GM12878 (cell line): ENCODE results near the gene CERK. TPM values are rescaled to one million over a fixed set of nuclear protein-coding genes. Genes with fewer than 3 reads are reported as not detected.

Source experiments
- ATAC-seq: fragments of 200-7000 bp; cut with Tn5 transposase; 3 replicates; pipeline ENCODE4 v1.9.1; 2020; ENCODE audit warnings: mild to moderate bottlenecking, moderate library complexity
- BruUV-seq: library from RNA; stranded (reverse); fragments of 400-500 nt; replicated peaks from 2 replicates; lab custom pipeline; 2021; lab: Mats Ljungman, UMichigan
- CTCF ChIA-PET: fragments of 300-600 bp; sonication (Branson Sonifier 250); formaldehyde crosslinking; extraction: SDS; loops from one replicate; lab custom pipeline; 2021; ENCODE audit warnings: inconsistent platforms; lab: Yijun Ruan, JAX
- POLR2A ChIA-PET: fragments of 350-600 bp; formaldehyde crosslinking; extraction: SDS; loops from one replicate; lab custom pipeline; 2021; ENCODE audit warnings: inconsistent platforms; lab: Charles Lee
- RAD21 ChIA-PET: fragments of 300-600 bp; sonication (Branson Sonifier 250); formaldehyde crosslinking; loops from one replicate; lab custom pipeline; 2023; ENCODE audit warnings: antibody characterized with exemption; ENCODE audit not compliant: unreplicated experiment; lab: Charles Lee
- SMC1A ChIA-PET: fragments of 300-600 bp; sonication (Branson Sonifier 250); formaldehyde crosslinking; loops from one replicate; lab custom pipeline; 2023; ENCODE audit not compliant: unreplicated experiment, uncharacterized antibody; lab: Charles Lee
- DNase-seq: peaks from one replicate; pipeline ENCODE4 v3.0.0-alpha.2; 2011; ENCODE audit warnings: low read depth, low spot score
- FAIRE-seq: peaks from 3 replicates; lab custom pipeline; 2011; peaks lifted over from hg19 to GRCh38; lab: Jason Lieb, UNC
- H2AFZ ChIP-seq: 2 replicates; pipeline ENCODE4 v1.6.0; 2011; ENCODE audit warnings: low read depth, low read length, control low read depth; ENCODE audit not compliant: control insufficient read depth
- H3K27ac ChIP-seq: 2 replicates; pipeline ENCODE4 v1.5.1; 2011; ENCODE audit warnings: control low read depth; ENCODE audit not compliant: control insufficient read depth, insufficient read depth
- H3K27me3 ChIP-seq, 2 experiments: replicated peaks in 1 of 2; 2 replicates each; pipeline versions ENCODE4 v1.6.0 to v1.6.1; 2011; ENCODE audit warnings: low read length in 1 of 2; ENCODE audit not compliant: control insufficient read depth in 2 of 2, insufficient read depth in 2 of 2
- H3K36me3 ChIP-seq, 2 experiments: 2 replicates each; pipeline ENCODE4 v1.5.1; 2011; ENCODE audit warnings: low read length in 1 of 2; ENCODE audit not compliant: control insufficient read depth in 2 of 2, insufficient read depth in 2 of 2
- H3K4me1 ChIP-seq: 2 replicates; pipeline ENCODE4 v1.6.1; 2011; ENCODE audit warnings: mild to moderate bottlenecking, low read length, moderate library complexity, mixed read lengths; ENCODE audit not compliant: control insufficient read depth, insufficient read depth
- H3K4me2 ChIP-seq: 2 replicates; pipeline ENCODE4 v1.6.0; 2011; ENCODE audit warnings: control low read depth; ENCODE audit not compliant: control insufficient read depth, insufficient read depth
- H3K4me3 ChIP-seq: fragments of 200-600 bp; sonication (generic); 2 replicates; pipeline ENCODE4 v1.5.1; 2016
- H3K79me2 ChIP-seq: 2 replicates; pipeline ENCODE4 v1.6.0; 2011; ENCODE audit warnings: low read length; ENCODE audit not compliant: control insufficient read depth, insufficient read depth
- H3K9ac ChIP-seq: 2 replicates; pipeline ENCODE4 v1.8.0; 2011; ENCODE audit warnings: low read length, control low read depth, mixed read lengths; ENCODE audit not compliant: control insufficient read depth, insufficient read depth
- H3K9me3 ChIP-seq: replicated peaks from 3 replicates; pipeline ENCODE4 v1.5.1; 2011; ENCODE audit warnings: mild to moderate bottlenecking, low read length; ENCODE audit not compliant: control insufficient read depth, insufficient read depth
- H4K20me1 ChIP-seq: 2 replicates; pipeline ENCODE4 v1.6.0; 2011; ENCODE audit not compliant: control insufficient read depth, insufficient read depth
- BHLHE40 ChIP-seq, 2 experiments: fragments of 450-650 bp in 1 of 2; IDR thresholded peaks; 2 replicates each; pipeline ENCODE4 v1.6.1; 2011 to 2017; ENCODE audit warnings: low read depth in 2 of 2, borderline replicate concordance in 1 of 2, improper control_type of control experiment in 1 of 2, low read length in 1 of 2, mild to moderate bottlenecking in 1 of 2
- CHD1 ChIP-seq: IDR thresholded peaks from 2 replicates; pipeline ENCODE4 v1.6.1; 2012; ENCODE audit warnings: low read depth, low read length, improper control_type of control experiment
- CHD4 ChIP-seq: fragments of 200-600 bp; sonication (generic); IDR thresholded peaks from 2 replicates; pipeline ENCODE4 v1.6.1; 2016; ENCODE audit warnings: mild to moderate bottlenecking
- DPF2 ChIP-seq: fragments of 450-650 bp; IDR thresholded peaks from 2 replicates; pipeline ENCODE4 v1.6.1; 2017; ENCODE audit warnings: mild to moderate bottlenecking
- GABPA ChIP-seq: IDR thresholded peaks from 2 replicates; pipeline ENCODE4 v1.6.1; 2014; ENCODE audit warnings: antibody characterized with exemption, low read depth, mild to moderate bottlenecking, inconsistent platforms
- IRF5 ChIP-seq: fragments of 450-650 bp; IDR thresholded peaks from 2 replicates; pipeline ENCODE4 v1.6.1; 2017; ENCODE audit warnings: borderline replicate concordance
- NFXL1 ChIP-seq: fragments of 450-650 bp; IDR thresholded peaks from 2 replicates; pipeline ENCODE4 v1.6.1; 2017; ENCODE audit warnings: antibody characterized with exemption, mild to moderate bottlenecking, borderline replicate concordance
- NFYA ChIP-seq: IDR thresholded peaks from 2 replicates; pipeline ENCODE4 v1.6.1; 2011; ENCODE audit warnings: low read depth, mild to moderate bottlenecking, low read length, improper control_type of control experiment, borderline replicate concordance
- PML ChIP-seq: IDR thresholded peaks from 2 replicates; pipeline ENCODE4 v1.6.1; 2012; ENCODE audit warnings: low read length, inconsistent platforms
- POLR2AphosphoS2 ChIP-seq: IDR thresholded peaks from 2 replicates; pipeline ENCODE4 v1.6.1; 2011; ENCODE audit warnings: low read depth, mild to moderate bottlenecking, low read length, improper control_type of control experiment, moderate library complexity
- PRDM15 ChIP-seq: fragments of 450-650 bp; formaldehyde crosslinking; IDR thresholded peaks from 2 replicates; pipeline ENCODE4 v1.4.0; 2020; ENCODE audit warnings: mild to moderate bottlenecking, moderate library complexity
- RB1 ChIP-seq: fragments of 450-650 bp; formaldehyde crosslinking; IDR thresholded peaks from 2 replicates; pipeline ENCODE4 v1.6.1; 2017; ENCODE audit warnings: mild to moderate bottlenecking, borderline replicate concordance
- SMAD5 ChIP-seq: IDR thresholded peaks from 2 replicates; pipeline ENCODE4 v1.6.1; 2016; ENCODE audit warnings: antibody characterized with exemption, low read depth
- ZBED1 ChIP-seq: IDR thresholded peaks from 2 replicates; pipeline ENCODE4 v1.6.1; 2016; ENCODE audit warnings: borderline replicate concordance
- WGBS: methylation state at CpG from one replicate; pipeline ENCODE4 v1.1.6; 2016; ENCODE audit warnings: low lambda C conversion rate; ENCODE audit not compliant: insufficient replicate concordance, insufficient coverage; ENCODE audit errors: missing lambda C conversion rate; 5-methylcytosine and 5-hydroxymethylcytosine counted together
- in situ Hi-C: fragments of 300-500 bp; cut with MboI; formaldehyde crosslinking; loops from 9 replicates; pipeline ENCODE4 v1.14.3; 2018; ENCODE audit warnings: mixed read lengths
- intact Hi-C: fragments of 100-400 bp; cut with micrococcal nuclease; formaldehyde crosslinking; loops from one replicate; pipeline ENCODE4 v1.14.2; 2022; ENCODE audit not compliant: unreplicated experiment
- polyA plus RNA-seq, 11 experiments: library from polyadenylated mRNA; depleted of rRNA in 4 of 11; unstranded in 6 of 11; stranded (reverse) in 5 of 11; fragments of >200 nt; fragmentation: Nextera tagmentation in 4 of 11; fragmentation: Illumina TruSeq in 1 of 11; extraction: Ambion mirVana in 4 of 11; extraction: Trizol in 1 of 11; gene quantifications; 1 replicate in 1 of 11; 2 replicates in 10 of 11; pipeline versions ENCODE4 v1.2.1 to v1.2.3, GENCODE V29; 2011 to 2016; ENCODE audit warnings: inconsistent platforms in 2 of 11, missing spikeins in 2 of 11, low read depth in 1 of 11
- total RNA-seq, 4 experiments: library from RNA; depleted of rRNA in 3 of 4; stranded (reverse); fragments of >200 nt in 3 of 4; fragmentation: Illumina TruSeq in 1 of 4; extraction: Trizol in 1 of 4; gene quantifications; 2 replicates each; pipeline versions ENCODE4 v1.2.1 to v1.2.3, GENCODE V29; 2013 to 2021
- TF ChIP-seq, protein P1 (sequence below): IDR thresholded peaks from 2 replicates; pipeline ENCODE4 v1.6.1; 2011; ENCODE audit warnings: borderline replicate concordance, low read depth, mild to moderate bottlenecking, moderate library complexity, mixed read lengths, low read length; ENCODE audit not compliant: insufficient read depth; ENCODE audit errors: extremely low read length

CERK gene
- total and polyA plus RNA-seq, 10 of the 15 experiments (the other 5 are each of a cell fraction or from before 2014, with no cell fraction given), result 4.0 to 41.1 (median 30.2) TPM

DNA sequence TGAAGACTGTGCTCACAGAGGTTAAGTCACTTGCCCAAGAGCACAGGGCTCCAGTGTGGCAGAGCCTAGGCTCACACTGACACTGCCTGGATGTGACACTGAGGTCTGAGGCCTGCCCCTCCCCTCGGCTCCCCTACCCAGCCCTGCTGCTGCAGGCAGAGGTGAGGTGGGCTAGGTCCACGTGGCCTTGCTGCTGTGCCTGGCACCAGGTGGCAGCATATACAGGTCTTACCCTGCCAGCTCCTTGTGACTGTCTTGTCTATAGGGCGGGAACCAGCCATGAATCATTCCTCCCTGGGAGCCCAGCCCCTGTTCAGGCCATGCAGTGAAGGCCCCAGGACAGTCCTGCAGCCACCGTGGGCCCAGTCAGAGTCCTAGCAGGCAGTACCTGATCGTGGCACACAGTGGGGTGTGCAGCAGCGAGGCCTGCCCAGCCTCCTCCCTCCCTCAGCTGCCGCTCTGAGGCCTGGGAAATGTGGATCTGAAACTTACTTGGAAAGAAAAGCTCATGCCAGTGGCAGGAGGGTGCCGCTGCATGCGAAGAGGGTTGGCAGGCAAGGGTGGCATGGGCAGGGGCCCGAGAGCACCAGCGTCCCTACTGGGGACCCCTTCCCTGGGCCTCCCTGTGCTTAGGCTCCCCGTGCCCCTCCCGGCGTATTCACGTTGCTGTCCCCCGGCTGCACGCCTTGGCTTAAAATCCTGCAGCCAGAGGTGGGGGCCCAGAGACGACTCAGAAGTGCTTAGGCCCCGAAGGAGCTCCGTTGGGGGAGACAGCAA is 1.2 kb upstream of the CERK start:
- no TSS peak for BruUV-seq
- H3K27me3 ChIP-seq, result no peaks in the 10 kb centered on the region
- FAIRE-seq (no peak), DNase-seq (no peak), ATAC-seq (peak; percentile 67)
- H3K4me2 ChIP-seq, result peak overlapping the region; percentile 79
- CTCF ChIA-PET, result interaction anchor here (0.9 to 2.9 kb wide), 7 partner anchors 10 to 64 kb away, joined by 3 to 15 read pairs (median 5); no protein-coding TSS in a partner anchor
- peaks cover 3% of the 10 kb centered on the region; the same call in 1 of the 2 replicates for H4K20me1 ChIP-seq
- peak overlapping the region; percentile 67 for H2AFZ ChIP-seq
- peaks cover 29% of the 10 kb centered on the region for H3K4me1 ChIP-seq
- SMC1A ChIA-PET, result interaction anchor here (1.1 to 1.2 kb wide), 2 partner anchors 19 to 64 kb away, joined by 5 to 6 read pairs; no protein-coding TSS in a partner anchor
- no peaks in the 10 kb centered on the region; the same call in 2 of the 3 replicates for H3K9me3 ChIP-seq
- H3K36me3 ChIP-seq, result no peaks in the 10 kb centered on the region
- H3K4me3 ChIP-seq, result peak overlapping the region; percentile 64
- peaks cover 33% of the 10 kb centered on the region for H3K79me2 ChIP-seq
- WGBS, result 79% methylated on average over 18 of the region's 20 CpGs
- RAD21 ChIA-PET, result interaction anchor here (0.8 to 2.0 kb wide), 3 partner anchors 20 to 63 kb away, joined by 3 to 12 read pairs (median 3); no protein-coding TSS in a partner anchor
- in situ Hi-C loops, result no loop called here
- H3K27ac ChIP-seq, result no peak overlapping the region
- POLR2A ChIA-PET, result no interaction called here
- intact Hi-C loops, result loop anchor here (5.0 kb wide), 2 partner anchors 152 to 177 kb away; no protein-coding TSS in a partner anchor
- H3K9ac ChIP-seq, result peak overlapping the region; percentile 20; the same call in 1 of the 2 replicates
- TF ChIP-seq NFXL1 (no peak), SMAD5 (no peak), DPF2 (no peak), PML (no peak), PRDM15 (CRISPR knock-in tag) (no peak), CHD1 (no peak), POLR2AphosphoS2 (no peak), GABPA (no peak), NFYA (no peak), RB1 (no peak), IRF5 (no peak), CHD4 (no peak), BHLHE40 (IDR thresholded peaks at IDR 0.05; ENCODE audit: borderline replicate concordance in 1 of 2, low read depth in 2 of 2, low read length in 1 of 2) (no peak), ZBED1 (no peak)
- TF ChIP-seq, protein P1, sequence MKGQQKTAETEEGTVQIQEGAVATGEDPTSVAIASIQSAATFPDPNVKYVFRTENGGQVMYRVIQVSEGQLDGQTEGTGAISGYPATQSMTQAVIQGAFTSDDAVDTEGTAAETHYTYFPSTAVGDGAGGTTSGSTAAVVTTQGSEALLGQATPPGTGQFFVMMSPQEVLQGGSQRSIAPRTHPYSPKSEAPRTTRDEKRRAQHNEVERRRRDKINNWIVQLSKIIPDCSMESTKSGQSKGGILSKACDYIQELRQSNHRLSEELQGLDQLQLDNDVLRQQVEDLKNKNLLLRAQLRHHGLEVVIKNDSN, result peak; percentile 52
